DND-41 (cell line): Measurements from ENCODE around the gene CD8B.

Experiments
- EZH2 ChIP-seq: IDR thresholded peaks from 3 replicates; pipeline ENCODE4 v1.6.1; 2012; ENCODE audit warnings: borderline replicate concordance, low read depth, mild to moderate bottlenecking, moderate library complexity, low read length, inconsistent platforms; ENCODE audit not compliant: severe bottlenecking
- TF ChIP-seq, protein P1 (sequence below): IDR thresholded peaks from 2 replicates; pipeline ENCODE4 v1.5.1; 2012; ENCODE audit warnings: borderline replicate concordance, low read length, moderate library complexity, mild to moderate bottlenecking; ENCODE audit not compliant: poor library complexity, severe bottlenecking; ENCODE audit errors: extremely low read depth

DNA sequence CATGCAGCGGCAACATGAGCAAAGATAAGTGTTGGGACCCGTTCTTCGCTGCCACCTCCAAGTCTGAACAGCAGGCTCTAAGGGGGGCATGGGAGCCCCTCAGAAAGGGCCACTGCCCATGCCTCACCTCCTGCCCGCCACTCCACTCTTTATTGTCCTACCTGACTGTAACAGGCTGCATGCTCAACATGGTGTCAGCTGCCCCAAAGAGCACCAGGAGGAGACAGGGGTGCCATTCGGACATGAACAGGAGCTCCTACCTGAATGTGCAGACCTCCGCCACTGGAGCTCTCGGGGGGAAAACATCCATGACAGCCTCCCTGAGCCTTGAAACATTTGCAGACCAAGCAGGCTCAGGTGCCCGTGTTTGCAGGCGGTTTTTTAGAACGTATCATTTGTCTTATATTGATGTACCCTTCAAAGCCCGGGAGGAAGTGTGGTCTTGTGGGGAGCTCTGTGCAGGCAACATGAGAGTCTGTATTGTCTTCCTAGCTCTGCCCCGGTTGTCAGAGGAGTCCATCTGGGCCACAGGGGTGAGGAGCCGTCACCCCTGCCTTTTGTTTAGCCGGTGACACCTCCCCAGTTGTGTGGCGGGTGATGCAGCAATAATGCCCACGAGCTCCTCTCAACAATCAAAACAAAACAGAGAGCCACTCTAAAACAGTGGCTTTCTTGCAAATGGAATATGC lies 35.8 kb downstream of the CD8B start:
- TF ChIP-seq, protein P1, sequence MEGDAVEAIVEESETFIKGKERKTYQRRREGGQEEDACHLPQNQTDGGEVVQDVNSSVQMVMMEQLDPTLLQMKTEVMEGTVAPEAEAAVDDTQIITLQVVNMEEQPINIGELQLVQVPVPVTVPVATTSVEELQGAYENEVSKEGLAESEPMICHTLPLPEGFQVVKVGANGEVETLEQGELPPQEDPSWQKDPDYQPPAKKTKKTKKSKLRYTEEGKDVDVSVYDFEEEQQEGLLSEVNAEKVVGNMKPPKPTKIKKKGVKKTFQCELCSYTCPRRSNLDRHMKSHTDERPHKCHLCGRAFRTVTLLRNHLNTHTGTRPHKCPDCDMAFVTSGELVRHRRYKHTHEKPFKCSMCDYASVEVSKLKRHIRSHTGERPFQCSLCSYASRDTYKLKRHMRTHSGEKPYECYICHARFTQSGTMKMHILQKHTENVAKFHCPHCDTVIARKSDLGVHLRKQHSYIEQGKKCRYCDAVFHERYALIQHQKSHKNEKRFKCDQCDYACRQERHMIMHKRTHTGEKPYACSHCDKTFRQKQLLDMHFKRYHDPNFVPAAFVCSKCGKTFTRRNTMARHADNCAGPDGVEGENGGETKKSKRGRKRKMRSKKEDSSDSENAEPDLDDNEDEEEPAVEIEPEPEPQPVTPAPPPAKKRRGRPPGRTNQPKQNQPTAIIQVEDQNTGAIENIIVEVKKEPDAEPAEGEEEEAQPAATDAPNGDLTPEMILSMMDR = no peak
- TF ChIP-seq EZH2 = no peak
